Measurements from ENCODE around the gene COMMD10. TPM values are rescaled to one million over a fixed set of nuclear protein-coding genes. Genes with fewer than 3 reads are reported as not detected.

COMMD10 gene
- polyA plus RNA-seq, 1 donor from 2014 or later, result 23.1 TPM

DNA sequence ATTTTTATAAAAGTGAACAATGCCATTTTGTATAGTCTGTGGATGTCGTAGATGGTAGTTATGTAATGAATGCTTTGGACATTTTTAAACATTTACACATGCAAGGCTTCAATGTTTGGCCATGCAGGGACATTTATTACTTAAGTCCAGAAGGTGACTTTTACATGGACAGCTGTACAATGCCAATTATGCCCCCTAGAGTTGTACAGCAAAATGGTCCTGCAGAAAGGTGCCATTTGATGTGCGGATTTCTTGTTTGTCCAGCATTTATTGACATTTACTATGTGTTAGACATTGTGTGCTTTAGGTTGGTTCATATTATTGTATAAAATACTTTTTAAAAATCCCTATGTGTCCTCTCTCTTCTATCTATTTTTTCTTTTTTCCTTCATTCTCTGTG lies 22.5 kb upstream of the COMMD10 start:
- H3K9me3 ChIP-seq (ENCODE audit: low read length), result no peaks in the 10 kb centered on the region
- TF ChIP-seq, protein P1, sequence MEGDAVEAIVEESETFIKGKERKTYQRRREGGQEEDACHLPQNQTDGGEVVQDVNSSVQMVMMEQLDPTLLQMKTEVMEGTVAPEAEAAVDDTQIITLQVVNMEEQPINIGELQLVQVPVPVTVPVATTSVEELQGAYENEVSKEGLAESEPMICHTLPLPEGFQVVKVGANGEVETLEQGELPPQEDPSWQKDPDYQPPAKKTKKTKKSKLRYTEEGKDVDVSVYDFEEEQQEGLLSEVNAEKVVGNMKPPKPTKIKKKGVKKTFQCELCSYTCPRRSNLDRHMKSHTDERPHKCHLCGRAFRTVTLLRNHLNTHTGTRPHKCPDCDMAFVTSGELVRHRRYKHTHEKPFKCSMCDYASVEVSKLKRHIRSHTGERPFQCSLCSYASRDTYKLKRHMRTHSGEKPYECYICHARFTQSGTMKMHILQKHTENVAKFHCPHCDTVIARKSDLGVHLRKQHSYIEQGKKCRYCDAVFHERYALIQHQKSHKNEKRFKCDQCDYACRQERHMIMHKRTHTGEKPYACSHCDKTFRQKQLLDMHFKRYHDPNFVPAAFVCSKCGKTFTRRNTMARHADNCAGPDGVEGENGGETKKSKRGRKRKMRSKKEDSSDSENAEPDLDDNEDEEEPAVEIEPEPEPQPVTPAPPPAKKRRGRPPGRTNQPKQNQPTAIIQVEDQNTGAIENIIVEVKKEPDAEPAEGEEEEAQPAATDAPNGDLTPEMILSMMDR (IDR thresholded peaks at IDR 0.05; ENCODE audit: poor library complexity, severe bottlenecking), result no peak
- TF ChIP-seq RAD21 (conservative IDR thresholded peaks at IDR 0.05), result no peak
- TF ChIP-seq SMC3 (conservative IDR thresholded peaks at IDR 0.05; ENCODE audit: poor library complexity), result no peak
- H3F3A ChIP-seq (ENCODE audit: insufficient read depth, low read length, poor library complexity, severe bottlenecking), result no peaks in the 10 kb centered on the region
- H3K9me2 ChIP-seq (ENCODE audit: insufficient read depth, low read length), result no peaks in the 10 kb centered on the region
- H3K79me2 ChIP-seq (replicated peaks; ENCODE audit: insufficient read depth, low read length), result no peaks in the 10 kb centered on the region
- no peak overlapping the region for H3K9ac ChIP-seq (ENCODE audit: low read length)
- no peak overlapping the region for H2AFZ ChIP-seq (ENCODE audit: low read depth, low read length)
- peak overlapping the region; percentile 2 for H3K27ac ChIP-seq (ENCODE audit: low read length)
- H4K20me1 ChIP-seq (ENCODE audit: insufficient read depth), result no peaks in the 10 kb centered on the region
- no peaks in the 10 kb centered on the region for H3K27me3 ChIP-seq (ENCODE audit: insufficient read depth, low read depth, low read length)
- H3K4me2 ChIP-seq (ENCODE audit: low read length), result peak overlapping the region; percentile 17
- H3K36me3 ChIP-seq (ENCODE audit: insufficient read depth, low read length), result no peaks in the 10 kb centered on the region
- no peak overlapping the region for H3K4me3 ChIP-seq (ENCODE audit: low read length)

DNA sequence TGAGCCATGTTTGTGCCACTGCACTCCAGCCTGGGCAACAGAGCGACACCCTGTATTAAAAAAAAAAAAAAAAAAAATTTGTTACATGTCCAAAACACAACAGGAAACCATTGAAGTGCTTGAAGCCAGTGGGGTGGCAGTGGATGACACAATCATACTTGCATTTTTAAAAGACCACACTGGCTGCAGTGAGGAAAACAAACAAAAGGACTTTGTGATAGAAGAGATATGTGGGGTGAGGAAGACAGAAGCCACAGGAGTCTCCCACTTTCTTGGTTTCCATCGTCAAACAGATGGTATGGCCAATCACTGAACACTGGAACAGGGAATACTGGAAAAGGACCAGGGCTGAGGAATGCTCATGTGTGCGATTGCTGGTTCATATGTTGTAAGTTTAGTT lies 20.9 kb upstream of the COMMD10 start:
- Histone ChIP-seq H4K20me1 (ENCODE audit: insufficient read depth) (no peaks in the 10 kb centered on the region), H3K36me3 (ENCODE audit: insufficient read depth, low read length) (no peaks in the 10 kb centered on the region), H3K79me2 (replicated peaks; ENCODE audit: insufficient read depth, low read length) (no peaks in the 10 kb centered on the region), H3K4me2 (ENCODE audit: low read length) (no peak overlapping the region), H3K27me3 (ENCODE audit: insufficient read depth, low read depth, low read length) (no peaks in the 10 kb centered on the region), H3K4me3 (ENCODE audit: low read length) (no peak overlapping the region), H3F3A (ENCODE audit: insufficient read depth, low read length, poor library complexity, severe bottlenecking) (no peaks in the 10 kb centered on the region), H3K9me3 (ENCODE audit: low read length) (no peaks in the 10 kb centered on the region), H3K27ac (ENCODE audit: low read length) (no peak overlapping the region), H3K9ac (ENCODE audit: low read length) (no peak overlapping the region), H3K9me2 (ENCODE audit: insufficient read depth, low read length) (no peaks in the 10 kb centered on the region), H2AFZ (ENCODE audit: low read depth, low read length) (no peak overlapping the region)
- TF ChIP-seq TAF1 (IDR thresholded peaks at IDR 0.05; ENCODE audit: low read depth) (no peak), RAD21 (conservative IDR thresholded peaks at IDR 0.05) (no peak), SMC3 (conservative IDR thresholded peaks at IDR 0.05; ENCODE audit: poor library complexity) (no peak), MXI1 (conservative IDR thresholded peaks at IDR 0.05; ENCODE audit: poor library complexity, severe bottlenecking) (no peak), POLR2AphosphoS5 (IDR thresholded peaks at IDR 0.05) (no peak), EP300 (conservative IDR thresholded peaks at IDR 0.05; ENCODE audit: poor library complexity, severe bottlenecking) (no peak)

DNA sequence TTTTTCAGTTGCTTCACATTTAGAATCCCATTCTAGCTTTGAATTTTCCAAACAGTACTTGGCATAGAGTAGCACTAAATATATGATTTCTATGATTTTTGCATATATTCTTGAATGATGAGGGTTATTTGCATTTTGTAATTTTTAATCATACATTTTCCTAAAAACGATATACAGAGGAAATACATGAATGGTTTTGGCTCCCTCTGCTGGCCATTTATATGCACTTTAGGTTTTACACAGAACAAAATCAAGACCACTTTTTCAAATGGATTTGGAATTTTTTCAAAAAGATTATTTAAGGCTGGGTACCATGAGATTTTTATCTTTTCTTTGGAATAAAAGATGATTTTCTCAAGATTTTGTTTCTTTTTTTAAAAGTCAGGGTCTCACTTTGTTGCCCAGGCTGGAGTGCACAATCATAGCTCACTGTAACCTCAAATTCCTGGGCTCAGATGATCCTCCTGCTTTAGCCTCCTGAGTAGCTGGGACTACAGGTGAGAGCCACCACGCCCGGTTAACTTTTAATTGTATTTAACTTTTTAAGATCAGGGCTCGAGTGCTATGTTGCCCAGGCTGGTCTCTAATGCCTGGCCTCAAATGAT lies 16.7 kb upstream of the COMMD10 start:
- no peak overlapping the region for H3K27ac ChIP-seq (ENCODE audit: low read length)
- no peaks in the 10 kb centered on the region for H3K36me3 ChIP-seq (ENCODE audit: insufficient read depth, low read length)
- no peaks in the 10 kb centered on the region for H3F3A ChIP-seq (ENCODE audit: insufficient read depth, low read length, poor library complexity, severe bottlenecking)
- no peaks in the 10 kb centered on the region for H3K9me3 ChIP-seq (ENCODE audit: low read length)
- peak; percentile 89 for TF ChIP-seq SMC3 (conservative IDR thresholded peaks at IDR 0.05; ENCODE audit: poor library complexity)
- TF ChIP-seq RAD21 (conservative IDR thresholded peaks at IDR 0.05), result peak; percentile 89
- no peak for TF ChIP-seq POLR2AphosphoS5 (IDR thresholded peaks at IDR 0.05)
- no peak for TF ChIP-seq MXI1 (conservative IDR thresholded peaks at IDR 0.05; ENCODE audit: poor library complexity, severe bottlenecking)
- TF ChIP-seq, protein P1 (IDR thresholded peaks at IDR 0.05; ENCODE audit: poor library complexity, severe bottlenecking), result peak; percentile 86
- no peak overlapping the region for H3K4me3 ChIP-seq (ENCODE audit: low read length)
- H3K9me2 ChIP-seq (ENCODE audit: insufficient read depth, low read length), result no peaks in the 10 kb centered on the region
- no peak overlapping the region for H3K9ac ChIP-seq (ENCODE audit: low read length)
- H4K20me1 ChIP-seq (ENCODE audit: insufficient read depth), result no peaks in the 10 kb centered on the region
- H3K27me3 ChIP-seq (ENCODE audit: insufficient read depth, low read depth, low read length), result no peaks in the 10 kb centered on the region
- H2AFZ ChIP-seq (ENCODE audit: low read depth, low read length), result no peak overlapping the region
- no peak overlapping the region for H3K4me2 ChIP-seq (ENCODE audit: low read length)
- no peaks in the 10 kb centered on the region for H3K79me2 ChIP-seq (replicated peaks; ENCODE audit: insufficient read depth, low read length)

Measured in neural cell (in vitro differentiated cells).